Liver (tissue), 9 donors: ENCODE results near the gene WWOX. TPM values are rescaled to one million over a fixed set of nuclear protein-coding genes. Genes with fewer than 3 reads are reported as not detected.

ENCODE experiments used
- DNase-seq: peaks from one replicate; pipeline ENCODE4 v3.0.0-alpha.2; 2017; ENCODE audit warnings: low spot score
- H3K27ac ChIP-seq, 2 donors: one replicate each; pipeline ENCODE4 v1.7.0; 2013; ENCODE audit warnings: inconsistent platforms in 2 of 2, low read length in 2 of 2, control low read depth in 1 of 2, low read depth in 1 of 2, mild to moderate bottlenecking in 1 of 2
- H3K27me3 ChIP-seq, 4 donors: one replicate each; pipeline versions ENCODE4 v1.6.1 to v1.7.0; 2013; ENCODE audit warnings: low read length in 3 of 4, inconsistent platforms in 1 of 4, mild to moderate bottlenecking in 1 of 4, moderate library complexity in 1 of 4; ENCODE audit not compliant: control insufficient read depth in 4 of 4, insufficient read depth in 4 of 4
- H3K36me3 ChIP-seq, 4 donors: one replicate each; pipeline versions ENCODE4 v1.6.1 to v1.7.0; 2013; ENCODE audit warnings: low read length in 3 of 4, mild to moderate bottlenecking in 3 of 4, low read depth in 1 of 4, moderate library complexity in 1 of 4; ENCODE audit not compliant: control insufficient read depth in 4 of 4, insufficient read depth in 3 of 4
- H3K4me1 ChIP-seq, 4 donors: one replicate each; pipeline versions ENCODE4 v1.6.1 to v1.7.0; 2013; ENCODE audit warnings: low read length in 3 of 4, mild to moderate bottlenecking in 3 of 4, moderate library complexity in 1 of 4; ENCODE audit not compliant: control insufficient read depth in 4 of 4, insufficient read depth in 4 of 4
- H3K4me3 ChIP-seq, 3 donors: one replicate each; pipeline versions ENCODE4 v1.6.1 to v1.7.0; 2013; ENCODE audit warnings: low read length in 3 of 3, control low read depth in 1 of 3, low read depth in 1 of 3, mild to moderate bottlenecking in 1 of 3
- H3K9ac ChIP-seq, 2 donors: one replicate each; pipeline ENCODE4 v1.7.0; 2013; ENCODE audit warnings: low read length in 2 of 2, mild to moderate bottlenecking in 2 of 2, moderate library complexity in 2 of 2, control low read depth in 1 of 2, low read depth in 1 of 2
- H3K9me3 ChIP-seq, 4 donors: one replicate each; pipeline versions ENCODE4 v1.6.1 to v1.7.0; 2013; ENCODE audit warnings: low read length in 3 of 4; ENCODE audit not compliant: control insufficient read depth in 4 of 4
- ATF3 ChIP-seq: IDR thresholded peaks from 2 replicates; pipeline ENCODE4 v1.6.1; 2016; ENCODE audit warnings: antibody characterized with exemption
- CTCF ChIP-seq: fragments of 150-350 bp; IDR thresholded peaks from 2 replicates; pipeline ENCODE4 v1.5.1; 2017; ENCODE audit warnings: improper control_type of control experiment, low read depth, low read length; ENCODE audit not compliant: missing input control
- EGR1 ChIP-seq, 2 donors: IDR thresholded peaks; 2 replicates each; pipeline ENCODE4 v1.6.1; 2016 to 2018; ENCODE audit warnings: antibody characterized with exemption in 2 of 2, low read depth in 2 of 2
- FOXA1 ChIP-seq: IDR thresholded peaks from 2 replicates; pipeline ENCODE4 v1.6.1; 2016; ENCODE audit warnings: antibody characterized with exemption
- FOXA2 ChIP-seq: IDR thresholded peaks from 2 replicates; pipeline ENCODE4 v1.6.1; 2016; ENCODE audit warnings: antibody characterized with exemption
- GABPA ChIP-seq, 2 donors: IDR thresholded peaks in 1 of 2; conservative IDR thresholded peaks in 1 of 2; 2 replicates each; pipeline ENCODE4 v1.6.1; 2016; ENCODE audit warnings: antibody characterized with exemption in 2 of 2, mild to moderate bottlenecking in 1 of 2, moderate library complexity in 1 of 2
- HNF4A ChIP-seq, 2 donors: conservative IDR thresholded peaks; 2 replicates each; pipeline ENCODE4 v1.6.1; 2016; ENCODE audit warnings: antibody characterized with exemption in 2 of 2, mild to moderate bottlenecking in 2 of 2
- HNF4G ChIP-seq: IDR thresholded peaks from 2 replicates; pipeline ENCODE4 v1.6.1; 2016; ENCODE audit warnings: antibody characterized with exemption
- JUND ChIP-seq, 2 donors: IDR thresholded peaks; 2 replicates each; pipeline ENCODE4 v1.6.1; 2016; ENCODE audit warnings: antibody characterized with exemption in 2 of 2
- MAX ChIP-seq: IDR thresholded peaks from 2 replicates; pipeline ENCODE4 v1.6.1; 2016; ENCODE audit warnings: antibody characterized with exemption
- NR2F2 ChIP-seq: IDR thresholded peaks from 2 replicates; pipeline ENCODE4 v1.6.1; 2016; ENCODE audit warnings: antibody characterized with exemption
- RAD21 ChIP-seq, 2 donors: IDR thresholded peaks; 2 replicates each; pipeline ENCODE4 v1.6.1; 2016; ENCODE audit warnings: antibody characterized with exemption in 2 of 2, mild to moderate bottlenecking in 2 of 2
- REST ChIP-seq: IDR thresholded peaks from 2 replicates; pipeline ENCODE4 v1.6.1; 2016; ENCODE audit warnings: antibody characterized with exemption, mild to moderate bottlenecking
- RXRA ChIP-seq, 2 donors: IDR thresholded peaks; 2 replicates each; pipeline ENCODE4 v1.6.1; 2017 to 2018; ENCODE audit warnings: antibody characterized with exemption in 2 of 2, mild to moderate bottlenecking in 1 of 2
- SP1 ChIP-seq: IDR thresholded peaks from 2 replicates; pipeline ENCODE4 v1.6.1; 2018; ENCODE audit warnings: antibody characterized with exemption, mild to moderate bottlenecking
- TAF1 ChIP-seq: conservative IDR thresholded peaks from 2 replicates; pipeline ENCODE4 v1.6.1; 2016; ENCODE audit warnings: antibody characterized with exemption, mild to moderate bottlenecking
- YY1 ChIP-seq: IDR thresholded peaks from 2 replicates; pipeline ENCODE4 v1.6.1; 2016; ENCODE audit warnings: antibody characterized with exemption, mild to moderate bottlenecking
- ZBTB33 ChIP-seq: IDR thresholded peaks from 2 replicates; pipeline ENCODE4 v1.6.1; 2016; ENCODE audit warnings: antibody characterized with exemption
- WGBS: extraction: QIAGEN DNeasy Blood & Tissue Kit; methylation state at CpG from one replicate; pipeline ENCODE4 v1.1.7; 2013; 5-methylcytosine and 5-hydroxymethylcytosine counted together
- polyA plus RNA-seq, 2 donors: library from polyadenylated mRNA; stranded (reverse) in 1 of 2; unstranded in 1 of 2; fragments of 200-250 nt in 1 of 2; fragments of >200 nt in 1 of 2; fragmentation: Nextera tagmentation in 1 of 2; extraction: Ambion mirVana in 1 of 2; gene quantifications; one replicate each; pipeline versions ENCODE4 v1.2.1 to v1.2.3, GENCODE V29; 2013 to 2015
- total RNA-seq, 2 donors: library from RNA; depleted of rRNA; stranded (reverse); fragments of >200 nt; gene quantifications; one replicate each; pipeline ENCODE4 v1.2.3, GENCODE V29; 2014
- donor health status: healthy.
- donor health status: healthy.
- donor health status: healthy.
- donor health status: healthy.
- donor health status: healthy.

The WWOX gene
- total and polyA plus RNA-seq, 4 donors = 9.8 to 46.0 (median 15.3) TPM

GRCh38 chr16:78530283-78530682 lies 430.8 kb downstream of the WWOX start:
- 83% methylated on average over 4 of the region's 4 CpGs for WGBS
- Histone ChIP-seq H3K27me3 (no peaks in the 10 kb centered on the region), H3K9ac (no peak overlapping the region), H3K27ac (no peak overlapping the region), H3K4me3 (no peak overlapping the region), H3K9me3 (no peaks in the 10 kb centered on the region), H3K36me3 (no peaks in the 10 kb centered on the region), H3K4me1 (no peaks in the 10 kb centered on the region)
- TF ChIP-seq FOXA2 = no peak
- TF ChIP-seq REST = no peak
- TF ChIP-seq ATF3 = no peak
- TF ChIP-seq RAD21 (IDR thresholded peaks at IDR 0.05) = no peak
- TF ChIP-seq GABPA (IDR thresholded peaks at IDR 0.05 in 1 of 2, conservative IDR thresholded peaks at IDR 0.05 in 1 of 2) = no peak
- TF ChIP-seq JUND (IDR thresholded peaks at IDR 0.05) = no peak
- no peak for TF ChIP-seq SP1
- no peak for TF ChIP-seq HNF4G
- TF ChIP-seq HNF4A (conservative IDR thresholded peaks at IDR 0.05) = no peak
- no peak for TF ChIP-seq MAX
- TF ChIP-seq CTCF = no peak
- TF ChIP-seq ZBTB33 = no peak
- TF ChIP-seq TAF1 = no peak
- DNase-seq = no peak

GRCh38 chr16:78535098-78535497 lies 435.6 kb downstream of the WWOX start:
- no peaks in the 10 kb centered on the region for H3K36me3 ChIP-seq
- no peak overlapping the region for H3K27ac ChIP-seq
- DNase-seq = no peak
- 91% methylated on average over 4 of the region's 4 CpGs for WGBS
- H3K4me3 ChIP-seq = no peak overlapping the region
- no peaks in the 10 kb centered on the region for H3K27me3 ChIP-seq
- H3K9ac ChIP-seq = no peak overlapping the region
- no peaks in the 10 kb centered on the region for H3K9me3 ChIP-seq
- H3K4me1 ChIP-seq = no peaks in the 10 kb centered on the region
- TF ChIP-seq YY1 (no peak), EGR1 (IDR thresholded peaks at IDR 0.05; ENCODE audit: low read depth in 2 of 2) (no peak), ZBTB33 (no peak), JUND (IDR thresholded peaks at IDR 0.05) (no peak), TAF1 (no peak), GABPA (IDR thresholded peaks at IDR 0.05 in 1 of 2, conservative IDR thresholded peaks at IDR 0.05 in 1 of 2) (no peak), SP1 (no peak), CTCF (no peak), RXRA (IDR thresholded peaks at IDR 0.05) (no peak), HNF4G (no peak), ATF3 (no peak), NR2F2 (no peak), FOXA1 (no peak)
